ENCODE results near the gene SIRT7. TPM values are rescaled to one million over a fixed set of nuclear protein-coding genes. Genes with fewer than 3 reads are reported as not detected.

The SIRT7 gene
- total RNA-seq, 1 donor from 2014 or later, result 22.6 TPM

- Mint-ChIP-seq H3K27ac (no peak overlapping the region), H3K27me3 (ENCODE audit: low read depth) (no peaks in the 10 kb centered on the region), H3K4me1 (peaks cover 6% of the 10 kb centered on the region), H3K36me3 (peaks cover 40% of the 10 kb centered on the region), H3K9me3 (no peaks in the 10 kb centered on the region), H3K4me3 (no peak overlapping the region)
- no peak for TF ChIP-seq CTCF (IDR thresholded peaks at IDR 0.05; ENCODE audit: unreplicated experiment)
- DNase-seq (ENCODE audit: low spot score in 2 of 2, unreplicated experiment in 2 of 2), result no peak
These were observed 32.5 kb downstream of the SIRT7 start for GRCh38 chr17:81885454-81885853.

- Mint-ChIP-seq H3K9me3 (no peaks in the 10 kb centered on the region), H3K27ac (peak overlapping the region; percentile 25), H3K27me3 (ENCODE audit: low read depth) (no peaks in the 10 kb centered on the region), H3K4me1 (peaks cover 1% of the 10 kb centered on the region), H3K36me3 (peaks cover 42% of the 10 kb centered on the region), H3K4me3 (no peak overlapping the region)
- no peak for DNase-seq (ENCODE audit: low spot score in 2 of 2, unreplicated experiment in 2 of 2)
- TF ChIP-seq CTCF (IDR thresholded peaks at IDR 0.05; ENCODE audit: unreplicated experiment), result no peak
These were observed 33.0 kb downstream of the SIRT7 start for GRCh38 chr17:81884968-81885367.

GRCh38 chr17:81884520-81884919, 33.5 kb downstream of the SIRT7 start:
- Mint-ChIP-seq H3K27me3 (ENCODE audit: low read depth) (no peaks in the 10 kb centered on the region), H3K9me3 (no peaks in the 10 kb centered on the region), H3K4me3 (no peak overlapping the region), H3K27ac (peak overlapping the region; percentile 25), H3K36me3 (peaks cover 45% of the 10 kb centered on the region), H3K4me1 (no peaks in the 10 kb centered on the region)
- DNase-seq (ENCODE audit: low spot score in 2 of 2, unreplicated experiment in 2 of 2), result no peak
- TF ChIP-seq CTCF (IDR thresholded peaks at IDR 0.05; ENCODE audit: unreplicated experiment), result no peak

- no peak overlapping the region for H3K4me3 Mint-ChIP-seq
- no peaks in the 10 kb centered on the region for H3K27me3 Mint-ChIP-seq (ENCODE audit: low read depth)
- H3K9me3 Mint-ChIP-seq, result no peaks in the 10 kb centered on the region
- DNase-seq (ENCODE audit: low spot score in 2 of 2, unreplicated experiment in 2 of 2), result no peak
- no peak overlapping the region for H3K27ac Mint-ChIP-seq
- H3K4me1 Mint-ChIP-seq, result no peaks in the 10 kb centered on the region
- H3K36me3 Mint-ChIP-seq, result peaks cover 32% of the 10 kb centered on the region
- no peak for TF ChIP-seq CTCF (IDR thresholded peaks at IDR 0.05; ENCODE audit: unreplicated experiment)
These were observed 38.9 kb downstream of the SIRT7 start for GRCh38 chr17:81879121-81879520.

GRCh38 chr17:81878294-81878693, 39.7 kb downstream of the SIRT7 start:
- Mint-ChIP-seq H3K36me3 (peaks cover 30% of the 10 kb centered on the region), H3K27ac (no peak overlapping the region), H3K4me3 (no peak overlapping the region), H3K9me3 (no peaks in the 10 kb centered on the region), H3K27me3 (ENCODE audit: low read depth) (no peaks in the 10 kb centered on the region), H3K4me1 (no peaks in the 10 kb centered on the region)
- no peak for DNase-seq (ENCODE audit: low spot score in 2 of 2, unreplicated experiment in 2 of 2)
- no peak for TF ChIP-seq CTCF (IDR thresholded peaks at IDR 0.05; ENCODE audit: unreplicated experiment)

- Mint-ChIP-seq H3K4me1 (peaks cover 4% of the 10 kb centered on the region), H3K36me3 (peaks cover 28% of the 10 kb centered on the region), H3K4me3 (no peak overlapping the region), H3K9me3 (no peaks in the 10 kb centered on the region), H3K27ac (no peak overlapping the region), H3K27me3 (ENCODE audit: low read depth) (no peaks in the 10 kb centered on the region)
- DNase-seq (ENCODE audit: low spot score in 2 of 2, unreplicated experiment in 2 of 2), result no peak
- no peak for TF ChIP-seq CTCF (IDR thresholded peaks at IDR 0.05; ENCODE audit: unreplicated experiment)
These were observed 40.4 kb downstream of the SIRT7 start for GRCh38 chr17:81877569-81877968.

Measured in mesothelial cell of epicardium (in vitro differentiated cells).